Endothelial cell of umbilical vein (primary cell): ENCODE data around the gene DCAF11. TPM values are rescaled to one million over a fixed set of nuclear protein-coding genes. Genes with fewer than 3 reads are reported as not detected.

Experiments
- BruUV-seq: library from RNA; stranded (reverse); fragments of 400-500 nt; replicated peaks from 2 replicates; lab custom pipeline; 2021; lab: Mats Ljungman, UMichigan
- CTCF ChIA-PET: fragments of 300-600, 350-600 bp; sonication (Branson Sonifier 250); formaldehyde crosslinking; loops from one replicate; lab custom pipeline; 2021; ENCODE audit warnings: antibody characterized with exemption, inconsistent platforms; lab: Charles Lee
- POLR2A ChIA-PET: fragments of 300-600, 350-600 bp; sonication (Branson Sonifier 250); formaldehyde crosslinking; loops from one replicate; lab custom pipeline; 2021; ENCODE audit warnings: antibody characterized with exemption, inconsistent platforms; lab: Charles Lee
- DNase-seq: peaks from one replicate; pipeline ENCODE4 v3.0.0-alpha.2; 2011; ENCODE audit warnings: low read depth, low spot score
- FAIRE-seq: peaks from 2 replicates; lab custom pipeline; 2011; peaks lifted over from hg19 to GRCh38; lab: Jason Lieb, UNC
- H2AFZ ChIP-seq: 2 replicates; pipeline ENCODE4 v1.6.0; 2012; ENCODE audit warnings: low read depth, low read length, control low read depth, inconsistent platforms
- H3K27ac ChIP-seq: 2 replicates; pipeline ENCODE4 v1.5.1; 2011; ENCODE audit warnings: low read depth, mild to moderate bottlenecking, control low read depth, low read length, moderate library complexity; ENCODE audit not compliant: insufficient read depth
- H3K27me3 ChIP-seq, 2 experiments: 2 replicates each; pipeline versions ENCODE4 v1.6.0 to v1.6.1; 2011; ENCODE audit warnings: low read length in 2 of 2, mixed read lengths in 1 of 2; ENCODE audit not compliant: control insufficient read depth in 2 of 2, insufficient read depth in 2 of 2
- H3K36me3 ChIP-seq, 2 experiments: 2 replicates in 1 of 2; 3 replicates in 1 of 2; pipeline ENCODE4 v1.5.1; 2011; ENCODE audit warnings: low read length in 2 of 2, mild to moderate bottlenecking in 1 of 2, moderate library complexity in 1 of 2; ENCODE audit not compliant: control insufficient read depth in 2 of 2, insufficient read depth in 2 of 2; ENCODE audit errors: extremely low read depth in 1 of 2
- H3K4me1 ChIP-seq: 3 replicates; pipeline ENCODE4 v1.5.1; 2011; ENCODE audit warnings: mild to moderate bottlenecking, low read length; ENCODE audit not compliant: control insufficient read depth, insufficient read depth; ENCODE audit errors: extremely low read depth
- H3K4me2 ChIP-seq: 2 replicates; pipeline ENCODE4 v1.6.1; 2011; ENCODE audit warnings: low read length, control low read depth, mixed read lengths; ENCODE audit not compliant: insufficient read depth
- H3K4me3 ChIP-seq, 3 experiments: fragments of 200-600 bp in 1 of 3; sonication (generic), shearing (Covaris generic) in 1 of 3; replicated peaks in 1 of 3; 2 replicates each; pipeline ENCODE4 v1.5.1; 2011 to 2016; ENCODE audit warnings: control low read depth in 3 of 3, low read length in 3 of 3, mild to moderate bottlenecking in 2 of 3, inconsistent platforms in 1 of 3, low read depth in 1 of 3, moderate library complexity in 1 of 3; ENCODE audit not compliant: insufficient read depth in 1 of 3
- H3K79me2 ChIP-seq: 2 replicates; pipeline ENCODE4 v1.6.0; 2012; ENCODE audit warnings: low read length, inconsistent platforms; ENCODE audit not compliant: control insufficient read depth, insufficient read depth
- H3K9ac ChIP-seq: replicated peaks from 2 replicates; pipeline ENCODE3; 2011; ENCODE audit warnings: low read length, control low read depth; ENCODE audit not compliant: insufficient read depth; ENCODE audit errors: extremely low read depth
- H3K9me1 ChIP-seq: replicated peaks from 3 replicates; pipeline ENCODE4 v1.6.0; 2011; ENCODE audit warnings: mild to moderate bottlenecking, low read length; ENCODE audit not compliant: control insufficient read depth, insufficient read depth; ENCODE audit errors: extremely low read depth
- H3K9me3 ChIP-seq: replicated peaks from 2 replicates; pipeline ENCODE4 v1.5.1; 2012; ENCODE audit warnings: low read length, inconsistent platforms; ENCODE audit not compliant: control insufficient read depth, insufficient read depth
- H4K20me1 ChIP-seq: replicated peaks from 2 replicates; pipeline ENCODE3; 2011; ENCODE audit warnings: mild to moderate bottlenecking, low read length; ENCODE audit not compliant: control insufficient read depth, insufficient read depth; ENCODE audit errors: extremely low read depth
- EZH2 ChIP-seq: IDR thresholded peaks from 2 replicates; pipeline ENCODE4 v1.6.1; 2012; ENCODE audit warnings: borderline replicate concordance, low read depth, mild to moderate bottlenecking, moderate library complexity, low read length, inconsistent platforms; ENCODE audit not compliant: severe bottlenecking
- FOS ChIP-seq: IDR thresholded peaks from 2 replicates; pipeline ENCODE4 v1.6.1; 2011; ENCODE audit warnings: mild to moderate bottlenecking, low read length, moderate library complexity, borderline replicate concordance; ENCODE audit not compliant: insufficient read depth
- GATA2 ChIP-seq: IDR thresholded peaks from 2 replicates; pipeline ENCODE4 v1.7.0; 2011; ENCODE audit warnings: low read depth, mild to moderate bottlenecking, moderate library complexity, mixed read lengths, low read length; ENCODE audit not compliant: insufficient read length, insufficient read depth
- JUN ChIP-seq: IDR thresholded peaks from 2 replicates; pipeline ENCODE4 v1.6.1; 2011; ENCODE audit warnings: borderline replicate concordance, low read depth; ENCODE audit not compliant: insufficient read length, insufficient read depth
- MYC ChIP-seq: IDR thresholded peaks from one replicate; pipeline ENCODE4 v1.6.1; 2011; ENCODE audit warnings: mild to moderate bottlenecking, low read depth, low read length
- POLR2A ChIP-seq: IDR thresholded peaks from 2 replicates; pipeline ENCODE4 v1.6.1; 2012; ENCODE audit warnings: low read depth, mild to moderate bottlenecking, control low read depth, low read length
- POLR2AphosphoS5 ChIP-seq: IDR thresholded peaks from 2 replicates; pipeline ENCODE4 v1.6.1; 2012; ENCODE audit warnings: low read depth, mild to moderate bottlenecking, control low read depth, low read length, moderate library complexity; ENCODE audit not compliant: insufficient read depth
- dilution Hi-C: fragments of 300-500 bp; cut with MboI; formaldehyde crosslinking; loops from one replicate; pipeline ENCODE4 v1.15.0; 2019; ENCODE audit warnings: low sequenced_read_pairs; ENCODE audit not compliant: extremely low pct_ligation_motif_present
- intact Hi-C: fragments of 100-400 bp; cut with micrococcal nuclease; formaldehyde crosslinking; loops from one replicate; pipeline ENCODE4 v1.10.0; 2022
- polyA plus RNA-seq, 4 experiments: library from polyadenylated mRNA; depleted of rRNA in 3 of 4; stranded (reverse) in 3 of 4; unstranded in 1 of 4; fragments of >200 nt; gene quantifications; 2 replicates each; pipeline versions ENCODE4 v1.2.1 to v1.2.3, GENCODE V29; 2011 to 2012; ENCODE audit warnings: missing spikeins in 1 of 4
- total RNA-seq: library from RNA; stranded (reverse); gene quantifications from 2 replicates; pipeline ENCODE4 v1.2.3, GENCODE V29; 2021
- TF ChIP-seq, protein P1 (sequence below), 2 donors: IDR thresholded peaks; 1 replicate in 1 of 2; 2 replicates in 1 of 2; pipeline ENCODE4 v1.5.1; 2011; ENCODE audit warnings: low read length in 2 of 2, mild to moderate bottlenecking in 2 of 2, moderate library complexity in 2 of 2, control low read depth in 1 of 2, inconsistent platforms in 1 of 2, low read depth in 1 of 2; ENCODE audit not compliant: insufficient read depth in 1 of 2; ENCODE audit errors: extremely low read depth in 1 of 2
- TF ChIP-seq, protein P2 (sequence below): IDR thresholded peaks from 2 replicates; pipeline ENCODE4 v1.6.1; 2011; ENCODE audit not compliant: insufficient read depth, insufficient read length

DCAF11 gene
- total and polyA plus RNA-seq, 2 donors (not counting 3 experiments of a cell fraction or from before 2014, with no cell fraction given): 37.3 to 38.5 TPM

DNA sequence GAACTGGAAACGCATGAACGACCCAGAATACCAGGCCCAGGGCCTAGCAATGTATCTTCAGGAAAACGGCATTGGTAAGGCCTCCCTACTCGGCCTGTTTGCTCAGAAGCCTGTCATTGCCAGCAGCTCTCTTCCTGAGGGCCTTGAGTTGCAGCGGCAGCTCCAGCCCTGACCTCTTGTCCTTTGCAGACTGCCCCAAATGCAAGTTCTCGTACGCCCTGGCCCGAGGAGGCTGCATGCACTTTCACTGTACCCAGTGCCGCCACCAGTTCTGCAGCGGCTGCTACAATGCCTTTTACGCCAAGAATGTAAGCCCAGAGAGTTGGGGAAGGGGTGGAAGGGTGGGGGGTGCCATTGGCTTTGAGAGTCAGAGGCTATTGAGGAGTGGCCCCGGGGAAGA is 42.8 kb downstream of the DCAF11 start:
- peaks cover 15% of the 10 kb centered on the region for H3K4me1 ChIP-seq
- ChIA-PET POLR2A (no interaction called here), CTCF (interaction anchor here (1.4 kb wide), 1 partner anchor 11 kb away, joined by 3 read pairs; the partner anchor contains the start of gene PSME2)
- TF ChIP-seq GATA2 (no peak), POLR2A (no peak), EZH2 (no peak), MYC (no peak), FOS (no peak)
- H3K27me3 ChIP-seq: no peaks in the 10 kb centered on the region
- H3K79me2 ChIP-seq: peaks cover 5% of the 10 kb centered on the region
- no peak overlapping the region for H3K27ac ChIP-seq
- no TSS peak for BruUV-seq
- H3K9me3 ChIP-seq: no peaks in the 10 kb centered on the region
- no peak overlapping the region for H3K9ac ChIP-seq
- no peaks in the 10 kb centered on the region for H3K9me1 ChIP-seq
- no peak for DNase-seq
- no peak for FAIRE-seq
- dilution Hi-C loops (no loop called here), intact Hi-C loops (no loop called here)
- no peak overlapping the region for H3K4me2 ChIP-seq
- H3K36me3 ChIP-seq: peaks cover 25 to 41% of the 10 kb centered on the region in 2 experiments
- no peaks in the 10 kb centered on the region for H4K20me1 ChIP-seq
- no peak overlapping the region for H2AFZ ChIP-seq
- H3K4me3 ChIP-seq: no peak overlapping the region

DNA sequence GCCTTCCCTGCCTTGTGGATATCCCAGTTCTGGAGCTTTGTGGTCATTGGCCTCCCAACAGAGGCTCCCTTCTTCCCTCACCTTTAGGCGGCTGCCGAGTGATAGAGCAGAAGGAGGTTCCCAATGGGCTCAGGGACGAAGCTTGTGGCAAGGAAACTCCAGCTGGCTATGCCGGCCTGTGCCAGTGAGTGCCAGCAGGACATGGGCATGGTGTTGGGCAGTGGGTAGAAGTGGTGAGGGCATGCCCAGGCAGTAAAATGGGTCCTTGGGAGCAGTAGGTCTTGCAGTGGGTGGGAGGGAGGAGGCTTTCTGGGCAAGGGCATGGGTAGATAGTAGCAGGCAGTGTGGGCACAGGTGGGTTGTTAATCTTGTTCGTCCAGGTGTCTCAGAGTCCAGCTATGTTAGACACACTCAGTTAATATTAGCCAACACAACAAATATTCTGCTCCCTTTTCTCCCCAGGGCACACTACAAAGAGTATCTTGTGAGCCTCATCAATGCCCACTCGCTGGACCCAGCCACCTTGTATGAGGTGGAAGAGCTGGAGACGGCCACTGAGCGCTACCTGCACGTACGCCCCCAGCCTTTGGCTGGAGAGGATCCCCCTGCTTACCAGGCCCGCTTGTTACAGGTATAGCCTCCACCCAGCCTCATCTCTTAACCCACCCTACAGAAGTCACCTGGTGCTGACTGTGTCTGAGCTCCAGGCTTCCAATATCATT is 45.4 kb downstream of the DCAF11 start:
- BruUV-seq: no TSS peak
- intact Hi-C loops: loop anchor here (2.0 kb wide), 3 partner anchors 29 to 145 kb away; partner anchors contain the start of gene IPO4
- peaks cover 16% of the 10 kb centered on the region for H3K4me1 ChIP-seq
- peaks cover 9% of the 10 kb centered on the region for H3K79me2 ChIP-seq
- no peaks in the 10 kb centered on the region for H3K9me3 ChIP-seq
- no peak for DNase-seq
- ChIA-PET CTCF (interaction anchor here (1.3 to 3.4 kb wide), 9 partner anchors 10 to 112 kb away, joined by 3 to 63 read pairs (median 12); partner anchors contain the start of genes EMC9, PSME1, PSME2 and RABGGTA), POLR2A (interaction anchor here (1.0 kb wide), 1 partner anchor 25 kb away, joined by 3 read pairs; no protein-coding TSS in a partner anchor)
- no peak for TF ChIP-seq MYC
- TF ChIP-seq JUN: no peak
- TF ChIP-seq, protein P1, sequence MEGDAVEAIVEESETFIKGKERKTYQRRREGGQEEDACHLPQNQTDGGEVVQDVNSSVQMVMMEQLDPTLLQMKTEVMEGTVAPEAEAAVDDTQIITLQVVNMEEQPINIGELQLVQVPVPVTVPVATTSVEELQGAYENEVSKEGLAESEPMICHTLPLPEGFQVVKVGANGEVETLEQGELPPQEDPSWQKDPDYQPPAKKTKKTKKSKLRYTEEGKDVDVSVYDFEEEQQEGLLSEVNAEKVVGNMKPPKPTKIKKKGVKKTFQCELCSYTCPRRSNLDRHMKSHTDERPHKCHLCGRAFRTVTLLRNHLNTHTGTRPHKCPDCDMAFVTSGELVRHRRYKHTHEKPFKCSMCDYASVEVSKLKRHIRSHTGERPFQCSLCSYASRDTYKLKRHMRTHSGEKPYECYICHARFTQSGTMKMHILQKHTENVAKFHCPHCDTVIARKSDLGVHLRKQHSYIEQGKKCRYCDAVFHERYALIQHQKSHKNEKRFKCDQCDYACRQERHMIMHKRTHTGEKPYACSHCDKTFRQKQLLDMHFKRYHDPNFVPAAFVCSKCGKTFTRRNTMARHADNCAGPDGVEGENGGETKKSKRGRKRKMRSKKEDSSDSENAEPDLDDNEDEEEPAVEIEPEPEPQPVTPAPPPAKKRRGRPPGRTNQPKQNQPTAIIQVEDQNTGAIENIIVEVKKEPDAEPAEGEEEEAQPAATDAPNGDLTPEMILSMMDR (IDR thresholded peaks at IDR 0.05; ENCODE audit: extremely low read depth in 1 of 2, insufficient read depth in 1 of 2, low read depth in 1 of 2, low read length in 2 of 2): no peak
- TF ChIP-seq POLR2A: no peak
- TF ChIP-seq GATA2: no peak
- TF ChIP-seq, protein P2, sequence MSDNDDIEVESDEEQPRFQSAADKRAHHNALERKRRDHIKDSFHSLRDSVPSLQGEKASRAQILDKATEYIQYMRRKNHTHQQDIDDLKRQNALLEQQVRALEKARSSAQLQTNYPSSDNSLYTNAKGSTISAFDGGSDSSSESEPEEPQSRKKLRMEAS: no peak
- TF ChIP-seq POLR2AphosphoS5: no peak
- no peak for TF ChIP-seq FOS
- TF ChIP-seq EZH2: no peak
- no peaks in the 10 kb centered on the region for H4K20me1 ChIP-seq
- H3K4me2 ChIP-seq: no peak overlapping the region
- H2AFZ ChIP-seq: no peak overlapping the region
- no peaks in the 10 kb centered on the region for H3K27me3 ChIP-seq
- no peak overlapping the region for H3K9ac ChIP-seq
- H3K27ac ChIP-seq: no peak overlapping the region
- peaks cover 30 to 58% of the 10 kb centered on the region in 2 experiments for H3K36me3 ChIP-seq
- no peak for FAIRE-seq
- H3K9me1 ChIP-seq: no peaks in the 10 kb centered on the region
- dilution Hi-C loops: no loop called here
- H3K4me3 ChIP-seq: no peak overlapping the region
